SK-N-DZ (cell line): ENCODE results near the gene SWAP70.
"Not testable (repeated sequence)": the region's sequence is repeated elsewhere in the genome, so short reads cannot be mapped to it uniquely, and the experiment has no call there.

ENCODE experiments used
- DNase-seq: peaks from one replicate; pipeline ENCODE4 v3.0.0-alpha.2; 2015; ENCODE audit warnings: low spot score

The SWAP70 gene

GRCh38 chr11:9691865-9692264, 28.0 kb downstream of the SWAP70 start:
- DNase-seq, result no peak

- no peak for DNase-seq
These were observed 28.8 kb downstream of the SWAP70 start for GRCh38 chr11:9692691-9693090.

- no peak for DNase-seq
These were observed 30.1 kb downstream of the SWAP70 start for GRCh38 chr11:9693801-9694553.

- DNase-seq, result not testable (repeated sequence)
These were observed 31.4 kb downstream of the SWAP70 start for GRCh38 chr11:9695228-9695627.

- DNase-seq, result no peak
These were observed 33.9 kb downstream of the SWAP70 start for GRCh38 chr11:9697766-9698165.

GRCh38 chr11:9700105-9700801, 36.4 kb downstream of the SWAP70 start:
- no peak for DNase-seq

GRCh38 chr11:9701799-9702198, 37.9 kb downstream of the SWAP70 start:
- no peak for DNase-seq

- DNase-seq, result no peak
These were observed 39.4 kb downstream of the SWAP70 start for GRCh38 chr11:9703280-9703679.

GRCh38 chr11:9704037-9704436, 40.2 kb downstream of the SWAP70 start:
- no peak for DNase-seq

GRCh38 chr11:9704620-9705019, 40.7 kb downstream of the SWAP70 start:
- DNase-seq, result no peak

- DNase-seq, result not testable (repeated sequence)
These were observed 41.5 kb downstream of the SWAP70 start for GRCh38 chr11:9705361-9705760.

GRCh38 chr11:9708544-9708943, 44.7 kb downstream of the SWAP70 start:
- DNase-seq, result no peak

- no peak for DNase-seq
These were observed 46.3 kb downstream of the SWAP70 start for GRCh38 chr11:9710223-9710622.

- no peak for DNase-seq
These were observed 47.0 kb downstream of the SWAP70 start for GRCh38 chr11:9710852-9711251.

- no peak for DNase-seq
These were observed 47.8 kb downstream of the SWAP70 start for GRCh38 chr11:9711454-9712307.

- no peak for DNase-seq
These were observed 50.5 kb downstream of the SWAP70 start for GRCh38 chr11:9714272-9714940.

GRCh38 chr11:9716275-9717039, 52.6 kb downstream of the SWAP70 start:
- no peak for DNase-seq

GRCh38 chr11:9717040-9717357, 53.1 kb downstream of the SWAP70 start:
- no peak for DNase-seq

- no peak for DNase-seq
These were observed 53.8 kb downstream of the SWAP70 start for GRCh38 chr11:9717719-9718118.

GRCh38 chr11:9718147-9718546, 54.3 kb downstream of the SWAP70 start:
- DNase-seq, result no peak
